ENCODE data around the gene IKBKE. TPM values are rescaled to one million over a fixed set of nuclear protein-coding genes. Genes with fewer than 3 reads are reported as not detected.

The IKBKE gene
- 1 to 10 TPM; 5.0 to 8.5 TPM for total RNA-seq
- polyA plus RNA-seq (2013, experiment 1 of 2) = 2.7 TPM
- 1.9 TPM for polyA plus RNA-seq (2013, experiment 2 of 2)
- long read RNA-seq, experiment 1, partial matches to known transcripts = 2 of 2 reads
- long read RNA-seq, experiment 1, other reads (novel, unspliced or antisense) = 0 of 2 reads
- long read RNA-seq, experiment 2, partial matches to known transcripts = 0 of 3 reads
- long read RNA-seq, experiment 2, other reads (novel, unspliced or antisense) = 1 of 3 reads
- long read RNA-seq, experiment 3, transcript IKBKE-203 (22 exons, 3,221 nt) = major isoform, 18 of 44 reads
- long read RNA-seq, experiment 3, partial matches to known transcripts = 7 of 44 reads
- long read RNA-seq, experiment 3, other reads (novel, unspliced or antisense) = 16 of 44 reads
- long read RNA-seq, experiment 4, partial matches to known transcripts = 1 of 3 reads
- long read RNA-seq, experiment 4, other reads (novel, unspliced or antisense) = 2 of 3 reads

- no peaks in the 10 kb centered on the region for H3K27me3 ChIP-seq (ENCODE audit: control insufficient read depth, insufficient read depth, low read length, poor library complexity, severe bottlenecking)
- H3K36me3 ChIP-seq (ENCODE audit: control insufficient read depth, insufficient read depth, low read length) = no peaks in the 10 kb centered on the region
- Mint-ChIP-seq H3K27me3 (ENCODE audit: insufficient read depth) (peaks cover 21% of the 10 kb centered on the region), H3K27ac (peak within 1 kb of the TSS; percentile 72), H3K4me3 (peak within 1 kb of the TSS; percentile 63), H3K9me3 (no peaks in the 10 kb centered on the region), H3K4me1 (peaks cover 40% of the 10 kb centered on the region), H3K36me3 (ENCODE audit: low read depth) (peaks cover 3% of the 10 kb centered on the region)
- peak within 1 kb of the TSS; percentile 25 for H3K9ac ChIP-seq (ENCODE audit: extremely low read depth, low read length, poor library complexity, severe bottlenecking)
- no peak within 1 kb of the TSS for H3K27ac ChIP-seq (ENCODE audit: low read depth, low read length)
- H3K4me3 ChIP-seq (ENCODE audit: low read length) = peak within 1 kb of the TSS; percentile 87
- peak; percentile 61 for TF ChIP-seq CTCF (conservative IDR thresholded peaks at IDR 0.05)
- H3K4me1 ChIP-seq (ENCODE audit: control insufficient read depth, insufficient read depth, low read length) = peaks cover 15% of the 10 kb centered on the region
- H3K9me3 ChIP-seq (ENCODE audit: control insufficient read depth, low read length) = no peaks in the 10 kb centered on the region
- WGBS, 2 experiments (ENCODE audit: insufficient coverage in 1 of 2, insufficient read length in 1 of 2) = 26 to 67% methylated on average over 1 to 10 of the region's 10 CpGs
- peak; percentile 88 for DNase-seq
These were observed at the start of gene IKBKE for GRCh38 chr1:206469933-206470691. IKBKE (plus strand) TSS chr1:206470476; CDS start chr1:206473228, 2,752 bp downstream.

- Mint-ChIP-seq H3K4me1 (peaks cover 15% of the 10 kb centered on the region), H3K27ac (no peak overlapping the region), H3K4me3 (no peak overlapping the region), H3K36me3 (ENCODE audit: low read depth) (peaks cover 63% of the 10 kb centered on the region), H3K9me3 (no peaks in the 10 kb centered on the region), H3K27me3 (ENCODE audit: insufficient read depth) (no peaks in the 10 kb centered on the region)
- 93 to 98% methylated on average over 10 to 11 of the region's 11 CpGs for WGBS, 2 experiments (ENCODE audit: insufficient coverage in 1 of 2, insufficient read length in 1 of 2)
- Histone ChIP-seq H3K9me3 (ENCODE audit: control insufficient read depth, low read length) (no peaks in the 10 kb centered on the region), H3K4me1 (ENCODE audit: control insufficient read depth, insufficient read depth, low read length) (no peaks in the 10 kb centered on the region), H3K4me3 (ENCODE audit: low read length) (no peak overlapping the region), H3K9ac (ENCODE audit: extremely low read depth, low read length, poor library complexity, severe bottlenecking) (no peak overlapping the region), H3K27me3 (ENCODE audit: control insufficient read depth, insufficient read depth, low read length, poor library complexity, severe bottlenecking) (no peaks in the 10 kb centered on the region), H3K36me3 (ENCODE audit: control insufficient read depth, insufficient read depth, low read length) (peaks cover 76% of the 10 kb centered on the region), H3K27ac (ENCODE audit: low read depth, low read length) (no peak overlapping the region)
- TF ChIP-seq CTCF (conservative IDR thresholded peaks at IDR 0.05) = no peak
- DNase-seq = no peak
These were observed 48.5 kb upstream of the IKBKE start for GRCh38 chr1:206421616-206422340.

GRCh38 chr1:206422525-206422924, 47.8 kb upstream of the IKBKE start:
- DNase-seq = no peak
- 100% methylated on average over 1 of the region's 1 CpG; no CpG with 5 or more reads in 1 of the 2 experiments for WGBS, 2 experiments (ENCODE audit: insufficient coverage in 1 of 2, insufficient read length in 1 of 2)
- Histone ChIP-seq H3K4me3 (ENCODE audit: low read length) (no peak overlapping the region), H3K36me3 (ENCODE audit: control insufficient read depth, insufficient read depth, low read length) (peaks cover 77% of the 10 kb centered on the region), H3K27me3 (ENCODE audit: control insufficient read depth, insufficient read depth, low read length, poor library complexity, severe bottlenecking) (no peaks in the 10 kb centered on the region), H3K9me3 (ENCODE audit: control insufficient read depth, low read length) (no peaks in the 10 kb centered on the region), H3K9ac (ENCODE audit: extremely low read depth, low read length, poor library complexity, severe bottlenecking) (no peak overlapping the region), H3K27ac (ENCODE audit: low read depth, low read length) (no peak overlapping the region), H3K4me1 (ENCODE audit: control insufficient read depth, insufficient read depth, low read length) (no peaks in the 10 kb centered on the region)
- no peak for TF ChIP-seq CTCF (conservative IDR thresholded peaks at IDR 0.05)
- no peak overlapping the region for H3K4me3 Mint-ChIP-seq
- no peak overlapping the region for H3K27ac Mint-ChIP-seq
- H3K9me3 Mint-ChIP-seq = no peaks in the 10 kb centered on the region
- peaks cover 15% of the 10 kb centered on the region for H3K4me1 Mint-ChIP-seq
- H3K27me3 Mint-ChIP-seq (ENCODE audit: insufficient read depth) = no peaks in the 10 kb centered on the region
- peaks cover 61% of the 10 kb centered on the region for H3K36me3 Mint-ChIP-seq (ENCODE audit: low read depth)
